AG09309 (cell line): ENCODE results near the gene RPP25.

Experiments used
- DNase-seq: peaks from one replicate; pipeline ENCODE4 v3.0.0-alpha.2; 2010; ENCODE audit warnings: low read depth
- H3K4me3 ChIP-seq: 2 replicates; pipeline ENCODE4 v1.5.1; 2011; ENCODE audit warnings: mild to moderate bottlenecking, low read depth, low read length, moderate library complexity; ENCODE audit not compliant: control insufficient read depth
- CTCF ChIP-seq: IDR thresholded peaks from 2 replicates; pipeline ENCODE4 v1.5.1; 2011; ENCODE audit warnings: mild to moderate bottlenecking, low read depth, low read length, inconsistent platforms; ENCODE audit not compliant: insufficient read depth, control insufficient read depth; ENCODE audit errors: missing control alignments

RPP25 gene

GRCh38 chr15:74995182-74995778 is 38.7 kb upstream of the RPP25 start, which contains the start of gene SCAMP5:
SCAMP5 (plus strand) TSS chr15:74995563; CDS start chr15:75011840, 16,277 bp downstream.
- TF ChIP-seq CTCF = no peak
- peak within 1 kb of the TSS; percentile 74 for H3K4me3 ChIP-seq
- peak; percentile 71 for DNase-seq

GRCh38 chr15:74994685-74995084 is 38.1 kb upstream of the RPP25 start:
- TF ChIP-seq CTCF = no peak
- no peak for DNase-seq
- no peak overlapping the region for H3K4me3 ChIP-seq

- DNase-seq = no peak
- TF ChIP-seq CTCF = no peak
Measured at GRCh38 chr15:74994236-74994635, 37.7 kb upstream of the RPP25 start.

GRCh38 chr15:74992619-74993018 is 36.0 kb upstream of the RPP25 start:
- no peak overlapping the region for H3K4me3 ChIP-seq
- no peak for TF ChIP-seq CTCF
- no peak for DNase-seq

More at GRCh38 chr15:74994236-74994635, 37.7 kb upstream of the RPP25 start:
- no peak overlapping the region for H3K4me3 ChIP-seq

- H3K4me3 ChIP-seq = no peak overlapping the region
- TF ChIP-seq CTCF = no peak
- DNase-seq = no peak
Measured at GRCh38 chr15:74989527-74989926, 33.0 kb upstream of the RPP25 start.

- no peak overlapping the region for H3K4me3 ChIP-seq
- peak; percentile 42 for TF ChIP-seq CTCF
- no peak for DNase-seq
Measured at GRCh38 chr15:74988007-74988800, 31.6 kb upstream of the RPP25 start.
